ENCODE data around the gene PTH1R.

- TF ChIP-seq CTCF (IDR thresholded peaks at IDR 0.05) (no peak), POLR2A (IDR thresholded peaks at IDR 0.05) (no peak), POLR2AphosphoS5 (IDR thresholded peaks at IDR 0.05; ENCODE audit: insufficient read depth in 1 of 2, low read depth in 1 of 2) (no peak)
Observed at GRCh38 chr3:46862369-46863025, 15.0 kb upstream of the PTH1R start.

All from vagina (tissue), 2 donors.